ENCODE measurements around the gene YBX2. TPM values are rescaled to one million over a fixed set of nuclear protein-coding genes. Genes with fewer than 3 reads are reported as not detected.
"Not testable (repeated sequence)": the region's sequence is repeated elsewhere in the genome, so short reads cannot be mapped to it uniquely, and the experiment has no call there.

Gene YBX2
- total RNA-seq, 1 donor from 2014 or later: not detected

DNA sequence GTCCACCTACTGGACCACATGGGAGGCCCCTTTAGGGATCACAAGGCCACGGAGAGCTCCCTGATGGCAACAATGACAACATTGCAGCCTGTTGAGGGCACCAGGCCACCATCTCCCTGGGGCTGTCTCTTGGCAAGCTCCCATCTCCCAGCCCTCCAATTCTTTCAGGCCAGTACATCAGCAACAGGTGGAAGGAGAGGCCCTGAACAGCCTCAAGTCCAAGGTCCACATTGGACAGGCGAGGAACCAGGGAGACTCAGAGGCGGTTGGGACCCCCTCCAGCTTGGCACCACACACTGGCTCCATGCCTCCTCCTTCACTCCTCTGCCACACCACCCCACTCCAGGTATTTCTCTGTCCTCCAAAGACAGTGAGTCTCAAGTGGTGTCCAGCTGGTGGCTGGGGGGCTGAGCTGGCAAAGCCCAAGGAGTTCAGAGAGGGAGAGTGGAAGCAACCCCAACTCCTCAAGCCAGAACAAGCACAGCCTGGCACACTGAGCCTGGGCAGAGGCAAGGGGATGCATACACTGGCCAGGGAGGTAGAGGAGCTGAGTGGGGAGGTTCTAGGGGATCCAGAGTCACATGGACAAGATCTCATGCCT is 40.6 kb upstream of the YBX2 start:
- no peak for DNase-seq (ENCODE audit: low spot score in 2 of 2)
- no peak overlapping the region for H3K27ac ChIP-seq
- no peaks in the 10 kb centered on the region for H3K27me3 ChIP-seq
- intact Hi-C loops (cut with DNase I): no loop called here
- no peak overlapping the region for H3K4me3 ChIP-seq
- peaks cover 0 to 3% of the 10 kb centered on the region in 2 donors for H3K4me1 ChIP-seq
- TF ChIP-seq, protein P1, sequence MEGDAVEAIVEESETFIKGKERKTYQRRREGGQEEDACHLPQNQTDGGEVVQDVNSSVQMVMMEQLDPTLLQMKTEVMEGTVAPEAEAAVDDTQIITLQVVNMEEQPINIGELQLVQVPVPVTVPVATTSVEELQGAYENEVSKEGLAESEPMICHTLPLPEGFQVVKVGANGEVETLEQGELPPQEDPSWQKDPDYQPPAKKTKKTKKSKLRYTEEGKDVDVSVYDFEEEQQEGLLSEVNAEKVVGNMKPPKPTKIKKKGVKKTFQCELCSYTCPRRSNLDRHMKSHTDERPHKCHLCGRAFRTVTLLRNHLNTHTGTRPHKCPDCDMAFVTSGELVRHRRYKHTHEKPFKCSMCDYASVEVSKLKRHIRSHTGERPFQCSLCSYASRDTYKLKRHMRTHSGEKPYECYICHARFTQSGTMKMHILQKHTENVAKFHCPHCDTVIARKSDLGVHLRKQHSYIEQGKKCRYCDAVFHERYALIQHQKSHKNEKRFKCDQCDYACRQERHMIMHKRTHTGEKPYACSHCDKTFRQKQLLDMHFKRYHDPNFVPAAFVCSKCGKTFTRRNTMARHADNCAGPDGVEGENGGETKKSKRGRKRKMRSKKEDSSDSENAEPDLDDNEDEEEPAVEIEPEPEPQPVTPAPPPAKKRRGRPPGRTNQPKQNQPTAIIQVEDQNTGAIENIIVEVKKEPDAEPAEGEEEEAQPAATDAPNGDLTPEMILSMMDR (IDR thresholded peaks at IDR 0.05): no peak
- no peaks in the 10 kb centered on the region for H3K9me3 ChIP-seq
- H3K36me3 ChIP-seq: no peaks in the 10 kb centered on the region

DNA sequence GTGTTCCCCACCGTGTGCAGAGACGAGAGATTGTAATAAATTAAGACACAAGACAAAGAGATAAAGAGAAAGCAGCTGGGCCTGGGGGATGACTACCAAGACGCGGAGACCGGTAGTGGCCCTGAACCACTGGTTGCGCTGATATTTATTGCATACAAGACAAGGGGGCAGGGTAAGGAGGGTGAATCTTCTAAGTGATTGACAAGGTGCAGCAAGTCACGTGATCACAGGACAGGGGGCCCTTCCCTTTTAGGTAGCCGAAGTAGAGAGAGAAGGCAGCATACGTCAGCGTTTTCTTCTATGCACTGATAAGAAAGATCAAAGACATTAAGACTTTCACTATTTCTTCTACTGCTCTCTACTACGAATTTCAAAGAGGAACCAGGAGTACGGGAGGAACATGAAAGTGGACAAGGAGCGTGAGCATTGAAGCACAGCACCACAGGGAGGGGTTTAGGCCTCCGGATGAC is 38.2 kb upstream of the YBX2 start:
- H3K27me3 ChIP-seq; H3K27ac ChIP-seq; H3K4me3 ChIP-seq; H3K9me3 ChIP-seq; DNase-seq (ENCODE audit: low spot score in 2 of 2); H3K36me3 ChIP-seq; intact Hi-C loops (cut with DNase I): not testable (repeated sequence)
- peaks cover 0 to 12% of the 10 kb centered on the region in 2 donors for H3K4me1 ChIP-seq

DNA sequence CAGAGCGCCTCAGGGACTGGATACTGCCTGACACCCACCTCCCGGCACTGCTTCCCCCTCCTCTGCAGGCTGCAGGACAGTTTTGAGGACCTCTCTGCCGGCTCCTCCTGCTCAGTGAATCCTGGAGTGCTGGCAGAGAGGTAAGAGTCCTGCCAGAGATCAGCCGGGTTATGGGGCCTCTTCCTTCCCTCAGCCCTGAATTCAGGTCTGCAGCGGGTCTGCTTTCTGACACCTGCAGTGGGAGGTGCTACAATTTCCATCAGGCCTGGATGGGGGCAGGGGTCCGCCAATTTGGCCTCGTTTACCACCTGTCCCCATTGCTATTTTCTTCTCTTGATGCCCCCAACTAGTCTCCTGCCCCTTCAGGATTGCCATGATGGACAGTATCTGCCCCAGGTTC is 37.7 kb upstream of the YBX2 start:
- Histone ChIP-seq H3K27ac (no peak overlapping the region), H3K36me3 (no peaks in the 10 kb centered on the region), H3K27me3 (no peaks in the 10 kb centered on the region), H3K9me3 (no peaks in the 10 kb centered on the region), H3K4me3 (no peak overlapping the region), H3K4me1 (peaks cover 0 to 12% of the 10 kb centered on the region in 2 donors)
- TF ChIP-seq, protein P1 (IDR thresholded peaks at IDR 0.05): no peak
- intact Hi-C loops (cut with DNase I): no loop called here
- DNase-seq (ENCODE audit: low spot score in 2 of 2): no peak

DNA sequence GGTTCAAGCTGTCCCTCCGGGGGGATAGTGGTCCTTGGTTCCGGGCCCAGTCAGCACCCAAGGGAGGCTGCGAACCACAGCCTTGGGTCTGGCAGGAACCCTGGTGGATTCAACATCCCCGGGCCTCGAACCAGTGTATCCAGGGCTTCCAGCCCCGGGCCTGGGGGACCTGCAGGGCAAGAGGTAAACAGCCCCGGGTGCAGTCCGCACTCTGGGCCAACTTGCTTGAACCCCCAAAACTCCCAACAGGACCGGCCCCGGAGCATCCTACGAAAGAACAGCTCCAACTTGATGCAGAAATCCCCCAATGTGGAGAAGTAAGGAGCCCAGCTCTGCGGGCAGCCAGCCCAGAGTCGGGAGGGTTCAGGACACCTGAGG is 36.2 kb upstream of the YBX2 start:
- intact Hi-C loops (cut with DNase I): loop anchor here (1.0 kb wide), 1 partner anchor 73 kb away; no protein-coding TSS in a partner anchor
- Histone ChIP-seq H3K4me3 (peak overlapping the region; percentile 89 to 97), H3K4me1 (peaks cover 0 to 12% of the 10 kb centered on the region in 2 donors), H3K27me3 (no peaks in the 10 kb centered on the region), H3K36me3 (peaks cover 0 to 1% of the 10 kb centered on the region in 2 donors), H3K9me3 (no peaks in the 10 kb centered on the region), H3K27ac (peak overlapping the region; percentile 89 to 92)
- no peak for DNase-seq (ENCODE audit: low spot score in 2 of 2)
- TF ChIP-seq, protein P1 (IDR thresholded peaks at IDR 0.05): no peak

DNA sequence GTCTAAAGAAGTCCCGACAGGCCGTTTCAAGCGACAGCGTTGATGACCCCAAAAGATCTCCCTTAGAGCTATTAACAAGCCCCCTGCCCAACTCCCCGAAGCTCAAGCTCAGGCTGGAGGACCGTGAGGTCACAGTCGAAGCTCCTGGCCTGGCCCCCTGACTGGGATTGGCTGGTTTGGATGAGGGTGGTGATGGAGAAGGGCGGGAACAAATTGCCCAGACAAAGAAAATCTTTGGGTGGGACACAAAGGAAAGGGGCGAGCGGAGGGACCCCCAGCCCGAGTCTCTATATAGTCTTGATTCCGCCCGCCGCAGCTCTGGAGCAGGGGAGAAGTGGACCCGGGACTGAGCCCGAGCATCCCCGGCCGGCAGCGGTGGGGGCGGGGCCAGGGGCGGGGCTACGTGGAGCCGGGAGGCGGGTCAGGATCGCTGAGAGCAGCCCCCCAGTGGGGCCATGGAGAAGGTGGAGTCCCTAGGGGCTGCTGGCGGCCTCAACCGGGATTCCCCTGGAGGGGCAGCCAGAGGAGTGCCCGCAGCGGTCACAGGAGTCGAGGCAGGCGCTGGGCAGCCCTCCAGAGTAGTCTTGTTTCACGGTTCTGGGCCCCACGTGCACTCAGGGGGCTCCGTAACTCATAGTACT is 35.7 kb upstream of the YBX2 start:
- H3K27me3 ChIP-seq: no peaks in the 10 kb centered on the region
- peak; percentile 55 to 87 for DNase-seq (ENCODE audit: low spot score in 2 of 2)
- intact Hi-C loops (cut with DNase I): loop anchor here (1.0 to 2.0 kb wide), 4 partner anchors 15 to 73 kb away; partner anchors contain the start of genes GPS2 and PLSCR3
- TF ChIP-seq, protein P1 (IDR thresholded peaks at IDR 0.05): no peak
- peaks cover 0 to 6% of the 10 kb centered on the region in 2 donors for H3K36me3 ChIP-seq
- H3K4me3 ChIP-seq: peak overlapping the region; percentile 89 to 97
- peaks cover 0 to 12% of the 10 kb centered on the region in 2 donors for H3K4me1 ChIP-seq
- H3K9me3 ChIP-seq: no peaks in the 10 kb centered on the region
- peak overlapping the region; percentile 89 to 92 for H3K27ac ChIP-seq

DNA sequence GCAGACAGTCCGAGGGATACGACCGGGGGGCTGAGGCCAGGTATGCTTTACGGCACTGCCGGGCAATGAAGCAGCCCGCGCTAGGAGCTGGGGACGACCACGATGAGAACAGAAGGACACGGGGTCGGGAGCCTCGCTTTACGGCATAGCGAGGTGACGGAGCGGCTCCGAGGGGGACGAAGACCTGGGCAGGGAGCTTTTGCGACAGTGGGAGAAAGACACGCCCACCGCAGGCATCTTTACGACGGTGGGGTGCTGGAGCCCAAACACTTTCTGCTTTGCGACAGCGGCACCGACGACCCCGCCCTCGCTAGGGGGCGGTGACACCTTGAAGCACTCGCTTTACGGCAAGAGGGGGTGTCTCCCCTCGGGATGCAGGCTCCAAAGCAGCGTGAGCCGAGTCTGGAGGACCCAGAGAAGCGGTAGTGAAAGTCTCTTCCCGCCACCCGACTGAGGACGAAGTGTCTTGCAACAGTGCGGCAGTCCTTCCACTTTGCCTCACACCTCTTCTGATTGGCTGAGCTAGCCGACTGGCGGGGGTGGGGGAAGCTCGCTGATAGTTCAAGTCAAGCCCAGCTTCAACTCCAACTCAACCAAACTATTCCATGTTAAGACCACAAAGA is 35.0 kb upstream of the YBX2 start:
- H3K36me3 ChIP-seq: peaks cover 4 to 13% of the 10 kb centered on the region in 2 donors
- TF ChIP-seq, protein P1 (IDR thresholded peaks at IDR 0.05): no peak
- peak overlapping the region; percentile 89 to 97 for H3K4me3 ChIP-seq
- no peaks in the 10 kb centered on the region for H3K27me3 ChIP-seq
- peaks cover 0 to 12% of the 10 kb centered on the region in 2 donors for H3K4me1 ChIP-seq
- DNase-seq (ENCODE audit: low spot score in 2 of 2): peak; percentile 98 to 99
- no peaks in the 10 kb centered on the region for H3K9me3 ChIP-seq
- intact Hi-C loops (cut with DNase I): loop anchor here (1.0 to 2.0 kb wide), 3 partner anchors 14 to 65 kb away; partner anchors contain the start of genes GPS2 and PLSCR3
- peak overlapping the region; percentile 89 to 92 for H3K27ac ChIP-seq

Measured in ascending aorta (tissue), 2 donors.